GM04503 (cell line): ENCODE measurements around the gene PCDH19.
"Not testable (repeated sequence)": the region's sequence is repeated elsewhere in the genome, so short reads cannot be mapped to it uniquely, and the experiment has no call there.

Source experiments
- DNase-seq: peaks from one replicate; pipeline ENCODE4 v3.0.0-alpha.2; 2012; ENCODE audit warnings: low read depth

Gene PCDH19, protein sequence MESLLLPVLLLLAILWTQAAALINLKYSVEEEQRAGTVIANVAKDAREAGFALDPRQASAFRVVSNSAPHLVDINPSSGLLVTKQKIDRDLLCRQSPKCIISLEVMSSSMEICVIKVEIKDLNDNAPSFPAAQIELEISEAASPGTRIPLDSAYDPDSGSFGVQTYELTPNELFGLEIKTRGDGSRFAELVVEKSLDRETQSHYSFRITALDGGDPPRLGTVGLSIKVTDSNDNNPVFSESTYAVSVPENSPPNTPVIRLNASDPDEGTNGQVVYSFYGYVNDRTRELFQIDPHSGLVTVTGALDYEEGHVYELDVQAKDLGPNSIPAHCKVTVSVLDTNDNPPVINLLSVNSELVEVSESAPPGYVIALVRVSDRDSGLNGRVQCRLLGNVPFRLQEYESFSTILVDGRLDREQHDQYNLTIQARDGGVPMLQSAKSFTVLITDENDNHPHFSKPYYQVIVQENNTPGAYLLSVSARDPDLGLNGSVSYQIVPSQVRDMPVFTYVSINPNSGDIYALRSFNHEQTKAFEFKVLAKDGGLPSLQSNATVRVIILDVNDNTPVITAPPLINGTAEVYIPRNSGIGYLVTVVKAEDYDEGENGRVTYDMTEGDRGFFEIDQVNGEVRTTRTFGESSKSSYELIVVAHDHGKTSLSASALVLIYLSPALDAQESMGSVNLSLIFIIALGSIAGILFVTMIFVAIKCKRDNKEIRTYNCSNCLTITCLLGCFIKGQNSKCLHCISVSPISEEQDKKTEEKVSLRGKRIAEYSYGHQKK (N-terminal part only)

DNA sequence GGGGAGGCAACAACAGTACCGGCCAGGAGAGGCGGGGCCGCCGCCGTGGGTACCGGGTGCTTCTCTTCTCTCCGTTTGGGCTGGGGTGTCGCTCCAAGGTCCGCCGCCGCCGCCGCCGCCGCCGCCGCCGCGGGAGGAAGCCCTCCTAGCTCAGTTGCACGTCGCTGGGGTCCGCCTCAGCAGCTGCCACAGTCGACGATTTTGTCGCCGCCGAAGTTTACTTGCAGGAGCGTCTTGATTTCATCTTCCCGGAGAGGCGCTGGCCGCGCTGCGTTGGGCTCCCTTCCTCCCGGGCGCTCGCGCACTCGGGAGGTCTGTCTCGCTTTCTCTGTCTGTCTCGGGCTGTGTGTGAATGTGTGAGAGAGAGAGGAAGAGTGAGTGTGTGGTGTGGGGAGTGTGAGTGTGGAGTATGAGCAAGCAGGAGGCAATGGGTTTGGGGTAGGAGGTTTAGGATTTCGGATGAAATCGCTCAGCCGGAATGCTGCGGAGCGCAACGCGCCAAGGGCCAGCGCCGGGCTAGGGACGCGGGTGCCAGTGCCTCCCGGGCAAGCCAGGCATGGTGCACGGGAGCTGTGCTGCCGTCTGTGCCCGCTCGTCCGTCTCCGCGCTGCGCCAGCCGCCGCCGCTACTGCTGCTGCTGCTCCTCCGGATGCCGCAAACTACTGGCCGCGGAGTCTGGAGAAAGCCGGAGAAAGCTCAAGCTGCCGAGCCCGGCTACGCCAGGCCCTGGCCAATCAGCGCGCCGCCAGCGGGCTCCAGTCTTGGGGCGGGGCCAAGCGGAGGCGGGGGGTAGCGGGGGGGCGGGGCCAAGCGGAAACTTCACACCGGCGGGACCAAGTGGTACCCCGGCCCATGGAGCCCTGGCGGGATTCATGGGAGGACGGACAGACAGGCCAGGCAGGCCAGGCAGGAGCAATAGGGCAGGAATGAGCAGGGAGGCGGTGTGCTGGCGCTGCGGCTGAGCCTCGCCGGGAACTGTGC is at the start of gene PCDH19:
PCDH19 (minus strand) TSS at position 664 of the 981 bp plus-strand sequence. CDS start 1,676 bp downstream, outside the sequence.
- DNase-seq: peak; percentile 1

DNA sequence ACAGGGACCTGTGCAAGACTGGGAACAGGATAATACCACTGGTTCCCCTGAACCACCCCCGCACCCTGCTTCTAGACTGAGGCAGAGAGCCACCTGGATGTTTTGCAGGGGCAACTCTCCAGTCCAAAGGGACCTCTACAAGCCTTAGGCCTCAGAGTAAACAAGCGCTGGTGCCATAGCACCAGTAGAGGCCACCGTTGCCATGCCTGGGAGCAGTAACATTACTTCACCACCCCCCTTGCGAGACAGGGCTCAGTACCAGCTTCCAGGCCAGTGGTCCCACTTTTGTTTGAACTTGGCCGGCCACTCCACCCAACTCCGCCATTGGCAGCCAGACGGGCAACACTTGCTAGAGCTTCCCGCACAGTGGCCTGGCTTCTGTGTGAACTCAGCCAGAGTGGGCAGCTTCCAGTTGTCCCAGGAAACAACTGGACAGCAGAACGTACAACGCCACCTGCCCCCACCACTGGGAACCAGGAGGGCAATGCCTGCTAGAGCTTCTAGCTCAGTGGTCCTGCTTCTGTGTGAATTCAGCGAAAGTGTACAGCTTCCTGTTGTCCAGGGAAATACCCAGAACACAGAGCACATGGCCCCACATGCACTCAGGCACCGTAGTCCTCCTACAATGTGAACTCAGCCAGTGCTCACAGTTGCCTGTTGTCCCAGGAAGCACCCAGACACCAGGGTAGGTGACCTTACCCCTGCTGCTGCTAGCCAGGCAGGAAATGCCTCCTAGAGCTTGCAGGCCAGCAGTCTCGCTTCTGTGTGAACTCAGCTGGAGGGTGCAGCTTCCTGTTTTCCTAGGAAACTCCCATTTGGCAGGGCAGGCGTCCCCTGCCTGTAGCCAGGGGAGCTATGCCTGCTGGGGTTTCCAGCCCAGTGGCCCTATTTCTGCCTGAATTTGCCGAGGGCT is 39.9 kb upstream of the PCDH19 start:
- DNase-seq: no peak

DNA sequence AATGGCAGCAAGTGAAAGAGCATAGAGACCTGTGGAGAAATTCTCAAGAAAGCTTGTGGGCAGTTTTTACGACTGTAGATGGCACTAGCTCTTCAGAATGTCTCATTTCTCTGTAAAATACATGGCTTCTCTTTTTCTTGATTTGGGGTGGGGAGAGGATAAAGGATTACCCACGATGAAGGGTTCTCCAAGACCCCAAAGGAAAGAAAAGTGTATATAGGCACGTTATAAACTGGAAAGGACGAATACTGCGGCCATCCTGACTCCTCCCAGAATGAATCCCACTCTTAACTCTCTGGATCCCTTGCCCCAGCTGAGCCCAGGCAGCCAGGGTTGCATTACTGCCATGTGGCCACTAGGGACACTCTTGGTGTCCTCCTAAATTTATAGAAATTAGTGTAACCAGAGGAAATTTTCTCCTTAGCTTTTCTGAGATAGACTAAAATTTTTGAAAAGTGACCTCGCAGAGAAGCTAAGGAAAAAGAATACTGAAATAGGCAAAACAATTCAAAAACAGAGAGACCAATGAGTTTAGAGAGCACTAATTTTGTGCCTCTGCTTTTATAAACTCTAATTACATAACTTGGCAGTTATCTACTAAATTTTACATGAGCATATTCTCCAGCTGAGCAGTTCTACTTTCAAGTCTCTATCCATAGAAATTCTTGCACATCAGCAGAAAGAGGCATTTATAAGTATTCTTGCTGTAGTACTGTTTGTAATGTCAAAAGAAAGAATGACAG is 37.8 kb upstream of the PCDH19 start:
- DNase-seq: no peak

DNA sequence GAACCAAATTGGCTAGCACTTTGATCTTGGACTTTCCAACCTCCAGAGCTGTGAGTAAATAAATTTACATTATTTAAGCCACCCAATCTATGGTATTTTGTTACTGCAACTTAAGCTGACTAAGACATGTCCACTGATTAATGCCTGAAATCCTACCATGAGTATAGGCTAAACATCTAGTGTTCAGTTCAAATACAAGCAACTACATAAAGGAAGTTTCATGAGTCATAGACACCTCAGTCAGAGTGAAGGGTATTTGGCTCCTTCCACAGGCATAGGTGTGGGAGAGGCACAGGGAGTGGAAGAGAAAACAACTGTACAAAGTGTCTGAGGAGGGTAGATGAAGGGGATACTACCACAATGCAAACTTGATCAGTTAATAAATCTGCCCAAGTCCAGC is 35.5 kb upstream of the PCDH19 start:
- DNase-seq: no peak

DNA sequence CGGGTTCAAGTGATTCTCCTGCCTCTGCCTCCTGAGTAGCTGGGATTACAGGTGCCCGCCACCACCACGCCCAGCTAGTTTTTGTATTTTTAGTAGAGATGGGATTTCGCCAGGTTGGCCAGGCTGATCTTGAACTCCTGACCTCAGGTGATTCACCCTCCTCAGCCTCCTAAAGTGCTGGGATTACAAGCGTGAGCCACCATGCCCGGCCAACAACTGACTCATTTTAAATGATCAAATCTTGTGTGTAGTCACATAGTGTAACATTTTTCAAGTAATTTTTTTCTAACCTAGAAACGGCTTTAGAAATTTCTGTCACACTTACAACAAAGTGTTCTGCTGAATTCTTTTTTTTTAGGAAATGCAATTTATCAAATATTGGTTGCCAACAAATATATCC is 31.2 kb upstream of the PCDH19 start:
- DNase-seq: not testable (repeated sequence)

DNA sequence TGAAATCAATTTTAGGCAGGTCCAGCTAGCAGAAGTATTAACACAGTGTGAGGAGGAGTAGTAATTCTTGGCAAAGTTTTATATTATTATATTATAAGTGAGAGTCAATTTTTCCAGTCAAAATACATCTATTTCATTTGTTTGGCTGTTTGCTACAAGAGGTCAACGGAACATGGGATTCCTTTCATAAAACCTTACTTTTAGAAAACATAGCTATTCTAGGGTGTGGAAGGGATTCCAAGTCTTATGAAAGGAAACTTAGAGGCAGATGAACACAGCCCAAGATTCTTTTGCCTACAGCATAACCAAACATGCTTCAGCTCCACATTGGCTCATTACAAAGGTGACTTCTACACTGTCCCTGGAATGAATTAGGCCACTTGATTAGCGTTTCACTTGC is 29.9 kb upstream of the PCDH19 start:
- DNase-seq: no peak

DNA sequence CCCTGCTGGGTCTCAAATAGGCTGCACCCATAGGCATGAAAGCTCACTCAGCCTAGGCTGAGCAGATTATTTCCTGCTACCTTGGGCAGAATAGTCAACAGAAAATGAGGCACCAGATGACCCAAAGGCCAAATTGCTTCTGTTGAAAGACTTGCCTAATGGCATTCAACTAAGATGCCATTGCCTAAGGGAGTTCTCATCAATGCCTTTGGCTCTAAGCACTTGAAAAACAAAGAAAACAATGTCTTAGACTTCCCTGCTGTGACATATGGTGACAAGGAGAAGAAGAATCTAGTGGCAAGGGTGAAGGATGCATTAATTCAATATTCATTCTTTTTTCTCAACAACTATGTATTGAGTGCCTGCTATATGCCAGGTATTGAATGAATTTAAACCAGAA is 25.7 kb upstream of the PCDH19 start:
- DNase-seq: no peak

DNA sequence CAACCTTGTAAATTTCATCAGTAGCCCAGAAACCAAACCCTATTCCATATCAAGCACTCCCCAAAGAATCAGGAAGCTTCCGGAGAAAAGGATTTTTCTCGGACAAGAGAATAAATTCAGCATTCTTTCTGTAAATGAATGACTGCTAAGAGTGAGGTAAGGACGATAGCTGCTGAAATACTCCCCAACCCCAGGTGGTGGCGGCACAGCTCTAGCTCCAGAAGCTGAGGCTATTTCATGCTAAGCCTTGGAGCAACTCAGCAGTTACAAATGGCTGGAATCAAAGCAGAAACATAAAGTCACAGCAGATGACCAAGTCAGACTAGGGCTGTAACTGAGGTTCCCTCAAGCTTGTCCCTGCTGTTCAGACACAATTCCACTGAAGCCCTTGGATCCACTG is 13.9 kb upstream of the PCDH19 start:
- no peak for DNase-seq

DNA sequence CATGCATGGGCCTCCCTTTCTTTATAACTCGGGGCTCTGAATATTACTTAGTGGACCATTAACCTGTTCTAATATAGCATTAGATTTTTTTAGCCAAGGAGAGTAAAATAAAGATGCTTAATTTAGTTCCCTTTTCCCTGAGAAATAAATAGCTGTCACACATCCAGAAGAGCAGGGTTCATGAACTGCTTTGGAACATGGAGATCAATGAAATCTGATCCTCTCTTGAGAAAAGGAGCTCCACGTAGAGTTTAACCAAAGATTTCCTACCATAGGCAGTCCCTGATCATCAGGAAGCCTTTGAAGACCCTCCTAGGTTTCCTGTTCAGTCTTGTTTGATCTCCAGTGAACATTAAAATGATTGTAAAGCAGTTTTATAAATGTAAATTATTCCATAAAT is 8.5 kb upstream of the PCDH19 start:
- no peak for DNase-seq

DNA sequence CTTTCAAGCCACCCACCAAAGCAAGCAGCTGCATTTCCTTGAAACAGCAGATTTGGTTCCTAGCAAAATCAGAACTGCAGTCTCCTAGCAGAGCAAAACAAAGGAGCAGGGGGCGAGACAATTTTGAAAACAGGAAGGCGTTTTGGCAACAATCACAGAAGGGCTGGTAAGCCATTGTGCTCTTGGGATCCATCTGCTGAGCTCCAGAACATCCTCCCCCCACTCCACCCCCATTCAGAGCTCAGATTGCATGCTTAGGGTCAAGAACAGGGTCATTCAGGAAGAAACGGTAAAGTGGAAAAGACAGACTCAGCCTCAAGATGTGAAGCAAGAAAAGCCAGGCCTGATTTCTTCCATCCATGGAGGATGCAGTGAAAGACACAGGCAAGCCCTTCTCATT is 7.6 kb upstream of the PCDH19 start:
- DNase-seq: no peak

DNA sequence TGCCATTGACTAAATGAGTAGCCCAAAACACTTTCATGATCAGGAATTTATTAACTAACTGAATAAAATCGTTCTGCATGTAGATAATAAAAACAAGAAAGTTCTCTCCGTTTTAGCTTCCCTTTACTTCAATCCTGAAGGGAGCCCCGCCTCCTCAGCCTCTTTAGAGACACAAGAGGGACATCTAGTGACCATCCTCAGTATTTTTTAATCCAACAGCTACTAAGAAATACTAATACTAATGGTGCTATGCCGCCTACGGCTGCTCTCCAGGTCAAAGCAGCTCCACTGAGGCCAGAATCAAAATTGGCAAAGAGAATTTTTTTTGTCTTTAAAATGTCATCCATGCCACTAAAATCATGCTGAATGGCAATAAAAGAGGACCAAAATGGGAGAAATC is 3.2 kb upstream of the PCDH19 start:
- peak; percentile 3 for DNase-seq

DNA sequence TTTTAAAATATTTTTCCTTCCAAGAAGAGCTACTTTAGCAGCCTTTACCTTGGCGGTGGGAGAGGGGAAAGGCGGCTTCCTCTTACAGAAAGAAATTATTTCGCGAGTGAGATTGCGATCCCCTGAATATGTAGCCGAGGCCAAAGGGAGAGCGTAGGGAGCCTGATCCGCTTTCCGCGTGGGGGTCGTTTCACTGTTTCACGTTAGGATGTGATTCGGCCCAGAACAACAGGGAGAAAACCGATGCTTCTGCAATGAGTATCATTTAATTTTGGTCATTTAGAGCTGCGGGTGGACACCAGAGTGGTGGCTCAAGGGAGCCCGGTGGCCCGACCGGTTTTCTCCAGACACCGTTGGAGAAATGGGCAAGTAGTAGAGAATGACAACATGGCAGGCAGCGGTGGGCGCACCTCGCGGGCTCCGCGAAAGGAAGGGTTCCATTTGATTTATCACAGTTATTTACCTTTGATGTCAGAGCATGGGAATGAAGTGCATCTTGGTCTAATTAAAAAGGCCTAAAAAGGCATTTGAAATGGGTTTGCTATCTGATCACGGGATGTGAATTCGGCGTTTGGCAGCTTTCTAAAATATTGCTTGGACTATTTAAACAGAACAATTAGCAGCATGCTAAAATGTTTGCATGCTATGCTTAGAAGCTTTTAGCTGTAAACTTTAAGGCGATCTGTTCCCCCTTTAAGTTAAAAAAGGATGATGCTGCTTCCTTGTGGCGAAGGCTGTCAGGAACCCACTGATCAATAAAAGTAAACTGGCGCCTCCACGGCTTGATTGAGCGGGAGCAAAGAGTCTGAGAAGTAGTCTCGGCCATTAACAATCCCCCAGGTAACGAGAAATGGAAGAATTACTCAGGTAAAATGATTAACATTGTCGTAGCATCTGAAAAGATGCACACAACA is 2.0 kb upstream of the PCDH19 start:
- no peak for DNase-seq

DNA sequence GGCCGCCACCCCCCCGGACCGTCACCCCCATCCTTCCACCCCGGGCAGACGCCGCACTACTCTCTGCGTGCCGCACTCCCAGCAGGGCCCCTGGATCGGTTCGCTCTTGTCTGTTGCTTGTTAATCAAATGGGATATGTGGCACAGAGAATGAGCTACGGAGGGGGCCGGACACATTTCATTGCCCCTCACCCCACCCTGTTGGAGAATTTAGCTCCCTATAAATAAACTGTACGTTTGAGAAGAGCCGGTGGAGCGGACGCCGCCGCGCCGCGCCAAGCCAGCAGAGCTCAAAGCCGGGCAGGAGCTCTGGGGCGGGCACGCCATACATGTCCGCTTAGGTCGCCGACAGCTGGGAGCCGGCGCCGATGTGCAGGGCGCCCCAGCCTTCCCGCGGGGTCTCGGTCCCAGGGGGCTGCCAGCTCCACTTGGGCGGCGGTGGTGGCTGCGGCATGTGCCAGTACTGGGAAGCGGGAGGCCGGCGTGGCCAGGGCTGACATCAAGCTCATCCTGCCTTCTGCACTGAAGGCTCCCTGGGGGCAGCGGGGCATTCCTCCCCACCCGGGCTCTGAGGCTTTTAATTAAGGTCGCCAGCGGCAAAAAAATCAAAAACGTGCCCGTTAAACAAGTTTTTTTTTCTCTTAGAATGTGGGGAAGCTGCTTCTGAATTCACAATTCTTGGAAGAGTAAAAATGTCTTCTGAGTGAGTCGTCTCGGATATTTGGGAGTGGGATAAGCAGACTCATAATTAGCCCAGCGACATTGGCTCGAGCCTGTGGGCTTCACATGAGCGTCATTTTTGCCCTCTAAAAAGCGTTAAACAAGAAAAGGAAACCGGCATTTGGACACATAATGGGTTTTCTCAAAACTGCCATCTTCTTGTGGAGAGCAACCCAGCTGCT is 1.1 kb upstream of the PCDH19 start:
- DNase-seq: no peak

DNA sequence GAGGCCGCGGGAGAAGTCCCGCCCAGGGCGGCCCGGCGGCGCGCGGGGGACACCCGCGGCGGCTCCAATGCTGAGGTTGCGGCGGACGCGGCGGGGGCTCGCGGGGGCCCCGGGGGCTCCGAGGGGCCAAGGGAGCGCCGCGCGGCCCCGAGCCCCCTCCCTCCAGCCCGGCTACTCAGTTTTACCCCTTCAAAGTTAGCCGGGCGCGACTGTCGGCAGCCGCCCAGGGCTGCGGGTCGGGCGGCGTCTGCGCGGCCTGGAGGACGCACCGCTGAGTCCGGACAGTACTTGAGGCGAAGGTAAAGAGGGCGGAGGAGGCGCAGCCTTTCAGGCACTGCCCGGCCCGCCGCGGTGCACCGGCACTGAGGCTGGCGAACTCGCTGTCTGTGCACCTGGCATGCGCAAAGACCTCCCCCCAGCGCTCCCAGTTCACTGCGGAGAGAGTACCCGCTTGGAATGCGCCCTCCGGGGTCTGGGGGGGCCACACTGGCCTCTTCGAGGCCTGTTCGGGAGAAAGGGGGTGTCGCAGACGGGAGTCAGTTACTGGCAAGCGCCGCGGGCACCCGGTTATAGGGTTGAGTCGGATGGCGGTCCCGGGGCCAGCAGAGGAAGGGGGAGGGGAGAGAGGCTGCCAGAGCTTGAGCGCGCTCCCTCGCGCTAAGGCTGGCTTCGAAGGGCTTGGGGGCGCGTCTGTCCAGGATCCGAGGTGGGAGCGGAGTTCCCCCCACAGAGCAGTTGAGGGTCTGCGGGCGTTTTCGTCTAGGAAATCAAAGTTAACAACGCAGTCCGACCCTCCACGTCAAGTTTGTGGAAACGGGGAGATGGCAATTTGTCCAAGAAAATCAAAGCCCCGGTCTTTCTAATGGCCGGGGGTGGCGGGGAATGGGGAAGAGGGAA is 1.1 kb downstream of the PCDH19 start:
- DNase-seq: no peak

DNA sequence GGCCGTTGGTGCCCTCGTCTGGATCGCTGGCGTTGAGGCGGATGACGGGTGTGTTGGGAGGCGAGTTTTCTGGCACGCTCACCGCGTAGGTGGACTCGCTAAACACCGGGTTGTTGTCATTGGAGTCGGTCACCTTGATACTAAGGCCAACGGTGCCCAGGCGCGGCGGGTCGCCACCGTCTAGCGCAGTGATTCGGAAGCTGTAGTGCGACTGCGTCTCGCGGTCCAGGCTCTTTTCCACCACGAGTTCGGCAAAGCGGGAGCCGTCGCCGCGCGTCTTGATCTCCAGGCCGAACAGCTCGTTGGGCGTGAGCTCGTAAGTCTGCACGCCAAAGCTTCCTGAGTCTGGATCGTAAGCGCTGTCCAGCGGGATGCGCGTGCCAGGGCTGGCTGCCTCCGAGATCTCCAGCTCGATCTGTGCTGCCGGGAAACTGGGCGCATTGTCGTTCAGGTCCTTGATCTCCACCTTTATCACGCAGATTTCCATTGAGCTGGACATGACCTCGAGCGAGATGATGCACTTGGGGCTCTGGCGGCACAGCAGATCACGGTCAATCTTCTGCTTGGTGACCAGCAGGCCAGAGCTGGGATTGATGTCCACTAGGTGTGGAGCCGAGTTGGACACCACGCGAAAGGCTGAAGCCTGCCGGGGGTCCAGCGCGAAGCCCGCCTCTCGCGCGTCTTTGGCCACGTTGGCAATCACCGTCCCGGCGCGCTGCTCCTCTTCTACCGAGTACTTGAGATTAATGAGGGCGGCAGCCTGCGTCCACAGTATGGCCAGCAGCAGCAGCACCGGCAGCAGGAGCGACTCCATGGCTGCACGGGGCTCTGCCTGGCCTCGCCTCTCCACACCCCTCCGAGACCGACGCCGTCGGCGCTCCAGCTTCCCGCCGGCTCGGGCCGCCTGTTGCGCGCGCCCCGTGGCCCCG is 2.0 kb downstream of the PCDH19 start:
- no peak for DNase-seq

DNA sequence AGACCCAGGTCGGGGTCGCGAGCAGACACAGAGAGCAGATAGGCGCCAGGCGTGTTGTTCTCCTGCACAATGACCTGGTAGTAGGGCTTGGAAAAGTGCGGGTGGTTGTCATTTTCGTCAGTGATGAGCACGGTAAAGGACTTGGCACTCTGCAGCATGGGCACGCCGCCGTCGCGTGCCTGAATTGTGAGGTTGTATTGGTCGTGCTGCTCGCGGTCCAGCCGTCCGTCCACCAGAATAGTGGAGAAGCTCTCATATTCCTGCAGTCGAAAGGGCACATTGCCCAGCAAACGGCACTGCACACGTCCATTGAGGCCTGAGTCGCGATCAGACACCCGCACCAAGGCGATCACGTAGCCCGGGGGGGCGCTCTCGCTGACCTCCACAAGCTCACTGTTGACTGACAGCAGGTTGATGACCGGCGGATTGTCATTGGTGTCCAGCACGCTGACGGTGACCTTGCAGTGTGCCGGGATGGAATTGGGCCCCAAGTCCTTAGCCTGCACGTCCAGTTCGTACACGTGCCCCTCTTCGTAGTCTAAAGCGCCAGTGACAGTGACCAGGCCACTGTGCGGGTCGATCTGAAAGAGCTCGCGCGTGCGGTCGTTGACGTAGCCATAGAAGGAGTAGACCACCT is 2.8 kb downstream of the PCDH19 start:
- DNase-seq: no peak
